ENCODE results near the gene MAT2B. TPM values are rescaled to one million over a fixed set of nuclear protein-coding genes. Genes with fewer than 3 reads are reported as not detected.

MAT2B gene
- total and polyA plus RNA-seq, 2 of the 13 experiments (the other 11 are each of a cell fraction or from before 2014, with no cell fraction given) = 20.2 to 37.1 TPM

DNA sequence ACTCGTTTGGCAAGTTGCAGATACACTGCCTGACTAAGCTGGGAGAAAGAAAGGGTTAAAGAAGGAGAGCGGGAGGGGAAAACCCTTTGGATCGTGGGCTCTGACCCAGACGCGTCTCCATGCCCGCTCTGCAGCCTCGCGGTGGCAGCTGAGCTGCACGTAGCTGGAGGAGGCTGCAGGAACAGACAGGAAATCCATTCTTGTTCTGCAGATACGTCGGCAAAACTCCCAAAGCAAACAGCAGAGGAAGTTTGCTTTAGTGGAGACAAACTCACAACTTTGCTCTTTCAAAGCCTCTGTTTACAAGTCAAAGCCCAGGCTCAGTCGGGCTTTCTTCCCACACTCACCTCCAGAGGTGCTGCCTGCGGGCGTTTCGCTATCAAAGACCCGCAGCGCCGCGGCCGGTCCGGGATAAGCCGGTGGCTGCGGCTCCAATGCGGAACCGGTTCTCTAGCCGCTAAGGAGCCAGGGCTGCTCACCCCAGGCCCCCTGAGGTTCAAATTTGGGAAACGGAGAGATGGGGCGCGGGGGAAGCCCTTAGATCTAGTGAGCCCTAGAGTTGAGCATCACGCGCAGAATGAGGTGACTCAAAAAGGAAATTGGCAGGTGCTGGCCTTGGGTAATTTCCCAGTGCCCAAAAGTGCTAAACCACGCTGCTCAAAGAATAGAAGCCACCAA lies 60.7 kb downstream of the MAT2B start (continued):
- TF ChIP-seq, protein P1, sequence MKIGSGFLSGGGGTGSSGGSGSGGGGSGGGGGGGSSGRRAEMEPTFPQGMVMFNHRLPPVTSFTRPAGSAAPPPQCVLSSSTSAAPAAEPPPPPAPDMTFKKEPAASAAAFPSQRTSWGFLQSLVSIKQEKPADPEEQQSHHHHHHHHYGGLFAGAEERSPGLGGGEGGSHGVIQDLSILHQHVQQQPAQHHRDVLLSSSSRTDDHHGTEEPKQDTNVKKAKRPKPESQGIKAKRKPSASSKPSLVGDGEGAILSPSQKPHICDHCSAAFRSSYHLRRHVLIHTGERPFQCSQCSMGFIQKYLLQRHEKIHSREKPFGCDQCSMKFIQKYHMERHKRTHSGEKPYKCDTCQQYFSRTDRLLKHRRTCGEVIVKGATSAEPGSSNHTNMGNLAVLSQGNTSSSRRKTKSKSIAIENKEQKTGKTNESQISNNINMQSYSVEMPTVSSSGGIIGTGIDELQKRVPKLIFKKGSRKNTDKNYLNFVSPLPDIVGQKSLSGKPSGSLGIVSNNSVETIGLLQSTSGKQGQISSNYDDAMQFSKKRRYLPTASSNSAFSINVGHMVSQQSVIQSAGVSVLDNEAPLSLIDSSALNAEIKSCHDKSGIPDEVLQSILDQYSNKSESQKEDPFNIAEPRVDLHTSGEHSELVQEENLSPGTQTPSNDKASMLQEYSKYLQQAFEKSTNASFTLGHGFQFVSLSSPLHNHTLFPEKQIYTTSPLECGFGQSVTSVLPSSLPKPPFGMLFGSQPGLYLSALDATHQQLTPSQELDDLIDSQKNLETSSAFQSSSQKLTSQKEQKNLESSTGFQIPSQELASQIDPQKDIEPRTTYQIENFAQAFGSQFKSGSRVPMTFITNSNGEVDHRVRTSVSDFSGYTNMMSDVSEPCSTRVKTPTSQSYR (CRISPR knock-in tag; IDR thresholded peaks at IDR 0.05; ENCODE audit: borderline replicate concordance) = no peak
- TF ChIP-seq ZNF766 (CRISPR knock-in tag; IDR thresholded peaks at IDR 0.05; ENCODE audit: borderline replicate concordance) = peak; percentile 63; the same call in 1 of the 2 replicates
- TF ChIP-seq, protein P2, sequence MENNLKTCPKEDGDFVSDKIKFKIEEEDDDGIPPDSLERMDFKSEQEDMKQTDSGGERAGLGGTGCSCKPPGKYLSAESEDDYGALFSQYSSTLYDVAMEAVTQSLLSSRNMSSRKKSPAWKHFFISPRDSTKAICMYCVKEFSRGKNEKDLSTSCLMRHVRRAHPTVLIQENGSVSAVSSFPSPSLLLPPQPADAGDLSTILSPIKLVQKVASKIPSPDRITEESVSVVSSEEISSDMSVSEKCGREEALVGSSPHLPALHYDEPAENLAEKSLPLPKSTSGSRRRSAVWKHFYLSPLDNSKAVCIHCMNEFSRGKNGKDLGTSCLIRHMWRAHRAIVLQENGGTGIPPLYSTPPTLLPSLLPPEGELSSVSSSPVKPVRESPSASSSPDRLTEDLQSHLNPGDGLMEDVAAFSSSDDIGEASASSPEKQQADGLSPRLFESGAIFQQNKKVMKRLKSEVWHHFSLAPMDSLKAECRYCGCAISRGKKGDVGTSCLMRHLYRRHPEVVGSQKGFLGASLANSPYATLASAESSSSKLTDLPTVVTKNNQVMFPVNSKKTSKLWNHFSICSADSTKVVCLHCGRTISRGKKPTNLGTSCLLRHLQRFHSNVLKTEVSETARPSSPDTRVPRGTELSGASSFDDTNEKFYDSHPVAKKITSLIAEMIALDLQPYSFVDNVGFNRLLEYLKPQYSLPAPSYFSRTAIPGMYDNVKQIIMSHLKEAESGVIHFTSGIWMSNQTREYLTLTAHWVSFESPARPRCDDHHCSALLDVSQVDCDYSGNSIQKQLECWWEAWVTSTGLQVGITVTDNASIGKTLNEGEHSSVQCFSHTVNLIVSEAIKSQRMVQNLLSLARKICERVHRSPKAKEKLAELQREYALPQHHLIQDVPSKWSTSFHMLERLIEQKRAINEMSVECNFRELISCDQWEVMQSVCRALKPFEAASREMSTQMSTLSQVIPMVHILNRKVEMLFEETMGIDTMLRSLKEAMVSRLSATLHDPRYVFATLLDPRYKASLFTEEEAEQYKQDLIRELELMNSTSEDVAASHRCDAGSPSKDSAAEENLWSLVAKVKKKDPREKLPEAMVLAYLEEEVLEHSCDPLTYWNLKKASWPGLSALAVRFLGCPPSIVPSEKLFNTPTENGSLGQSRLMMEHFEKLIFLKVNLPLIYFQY (CRISPR knock-in tag; IDR thresholded peaks at IDR 0.05; ENCODE audit: borderline replicate concordance) = no peak
- TF ChIP-seq, protein P3, sequence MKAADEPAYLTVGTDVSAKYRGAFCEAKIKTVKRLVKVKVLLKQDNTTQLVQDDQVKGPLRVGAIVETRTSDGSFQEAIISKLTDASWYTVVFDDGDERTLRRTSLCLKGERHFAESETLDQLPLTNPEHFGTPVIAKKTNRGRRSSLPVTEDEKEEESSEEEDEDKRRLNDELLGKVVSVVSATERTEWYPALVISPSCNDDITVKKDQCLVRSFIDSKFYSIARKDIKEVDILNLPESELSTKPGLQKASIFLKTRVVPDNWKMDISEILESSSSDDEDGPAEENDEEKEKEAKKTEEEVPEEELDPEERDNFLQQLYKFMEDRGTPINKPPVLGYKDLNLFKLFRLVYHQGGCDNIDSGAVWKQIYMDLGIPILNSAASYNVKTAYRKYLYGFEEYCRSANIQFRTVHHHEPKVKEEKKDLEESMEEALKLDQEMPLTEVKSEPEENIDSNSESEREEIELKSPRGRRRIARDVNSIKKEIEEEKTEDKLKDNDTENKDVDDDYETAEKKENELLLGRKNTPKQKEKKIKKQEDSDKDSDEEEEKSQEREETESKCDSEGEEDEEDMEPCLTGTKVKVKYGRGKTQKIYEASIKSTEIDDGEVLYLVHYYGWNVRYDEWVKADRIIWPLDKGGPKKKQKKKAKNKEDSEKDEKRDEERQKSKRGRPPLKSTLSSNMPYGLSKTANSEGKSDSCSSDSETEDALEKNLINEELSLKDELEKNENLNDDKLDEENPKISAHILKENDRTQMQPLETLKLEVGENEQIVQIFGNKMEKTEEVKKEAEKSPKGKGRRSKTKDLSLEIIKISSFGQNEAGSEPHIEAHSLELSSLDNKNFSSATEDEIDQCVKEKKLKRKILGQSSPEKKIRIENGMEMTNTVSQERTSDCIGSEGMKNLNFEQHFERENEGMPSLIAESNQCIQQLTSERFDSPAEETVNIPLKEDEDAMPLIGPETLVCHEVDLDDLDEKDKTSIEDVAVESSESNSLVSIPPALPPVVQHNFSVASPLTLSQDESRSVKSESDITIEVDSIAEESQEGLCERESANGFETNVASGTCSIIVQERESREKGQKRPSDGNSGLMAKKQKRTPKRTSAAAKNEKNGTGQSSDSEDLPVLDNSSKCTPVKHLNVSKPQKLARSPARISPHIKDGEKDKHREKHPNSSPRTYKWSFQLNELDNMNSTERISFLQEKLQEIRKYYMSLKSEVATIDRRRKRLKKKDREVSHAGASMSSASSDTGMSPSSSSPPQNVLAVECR (CRISPR knock-in tag; IDR thresholded peaks at IDR 0.05; ENCODE audit: borderline replicate concordance) = 0 out of 2 replicates have a peak, but pooled peaks have one; percentile 22
- no peak for TF ChIP-seq CBX2 (IDR thresholded peaks at IDR 0.05; ENCODE audit: low read depth, low read length)
- no peak for TF ChIP-seq CBX2 (CRISPR knock-in tag; IDR thresholded peaks at IDR 0.05; ENCODE audit: low read depth)
- no peak for TF ChIP-seq THAP11 (CRISPR knock-in tag; IDR thresholded peaks at IDR 0.05)
- TF ChIP-seq, protein P4, sequence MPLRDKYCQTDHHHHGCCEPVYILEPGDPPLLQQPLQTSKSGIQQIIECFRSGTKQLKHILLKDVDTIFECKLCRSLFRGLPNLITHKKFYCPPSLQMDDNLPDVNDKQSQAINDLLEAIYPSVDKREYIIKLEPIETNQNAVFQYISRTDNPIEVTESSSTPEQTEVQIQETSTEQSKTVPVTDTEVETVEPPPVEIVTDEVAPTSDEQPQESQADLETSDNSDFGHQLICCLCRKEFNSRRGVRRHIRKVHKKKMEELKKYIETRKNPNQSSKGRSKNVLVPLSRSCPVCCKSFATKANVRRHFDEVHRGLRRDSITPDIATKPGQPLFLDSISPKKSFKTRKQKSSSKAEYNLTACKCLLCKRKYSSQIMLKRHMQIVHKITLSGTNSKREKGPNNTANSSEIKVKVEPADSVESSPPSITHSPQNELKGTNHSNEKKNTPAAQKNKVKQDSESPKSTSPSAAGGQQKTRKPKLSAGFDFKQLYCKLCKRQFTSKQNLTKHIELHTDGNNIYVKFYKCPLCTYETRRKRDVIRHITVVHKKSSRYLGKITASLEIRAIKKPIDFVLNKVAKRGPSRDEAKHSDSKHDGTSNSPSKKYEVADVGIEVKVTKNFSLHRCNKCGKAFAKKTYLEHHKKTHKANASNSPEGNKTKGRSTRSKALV (CRISPR knock-in tag; IDR thresholded peaks at IDR 0.05) = 0 out of 2 replicates have a peak, but pooled peaks have one; percentile 44
- TF ChIP-seq, protein P5, sequence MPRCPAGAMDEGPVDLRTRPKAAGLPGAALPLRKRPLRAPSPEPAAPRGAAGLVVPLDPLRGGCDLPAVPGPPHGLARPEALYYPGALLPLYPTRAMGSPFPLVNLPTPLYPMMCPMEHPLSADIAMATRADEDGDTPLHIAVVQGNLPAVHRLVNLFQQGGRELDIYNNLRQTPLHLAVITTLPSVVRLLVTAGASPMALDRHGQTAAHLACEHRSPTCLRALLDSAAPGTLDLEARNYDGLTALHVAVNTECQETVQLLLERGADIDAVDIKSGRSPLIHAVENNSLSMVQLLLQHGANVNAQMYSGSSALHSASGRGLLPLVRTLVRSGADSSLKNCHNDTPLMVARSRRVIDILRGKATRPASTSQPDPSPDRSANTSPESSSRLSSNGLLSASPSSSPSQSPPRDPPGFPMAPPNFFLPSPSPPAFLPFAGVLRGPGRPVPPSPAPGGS (CRISPR knock-in tag; IDR thresholded peaks at IDR 0.05) = peak; percentile 63
- peak; percentile 63; the same call in 1 of the 2 replicates for TF ChIP-seq POGZ (CRISPR knock-in tag; IDR thresholded peaks at IDR 0.05)
- no peak for TF ChIP-seq FOSL1 (CRISPR knock-in tag; IDR thresholded peaks at IDR 0.05; ENCODE audit: borderline replicate concordance)
- peak; percentile 57; the same call in 1 of the 2 replicates for TF ChIP-seq GABPB1 (CRISPR knock-in tag; IDR thresholded peaks at IDR 0.05)
- TF ChIP-seq MIER2 (CRISPR knock-in tag; IDR thresholded peaks at IDR 0.05) = peak; percentile 27; the same call in 1 of the 2 replicates
- TF ChIP-seq NFATC3 (CRISPR knock-in tag; IDR thresholded peaks at IDR 0.05) = no peak
